Myocyte (in vitro differentiated cells): ENCODE data around the gene PCK2. TPM values are rescaled to one million over a fixed set of nuclear protein-coding genes. Genes with fewer than 3 reads are reported as not detected.

Source experiments
- DNase-seq: peaks from one replicate; pipeline ENCODE4 v3.0.0-alpha.2; 2012; ENCODE audit warnings: low read depth
- microRNA-seq: library from miRNA; unstranded; fragments of <30 nt; microRNA quantifications from one replicate; pipeline ENCODE4, GENCODE V29; 2016
- total RNA-seq: library from RNA; depleted of rRNA; stranded (reverse); fragments of >200 nt; gene quantifications from 2 replicates; pipeline ENCODE4 v1.2.3, GENCODE V29; 2014

PCK2 gene
- total RNA-seq, 1 donor from 2014 or later = 8.2 TPM

DNA sequence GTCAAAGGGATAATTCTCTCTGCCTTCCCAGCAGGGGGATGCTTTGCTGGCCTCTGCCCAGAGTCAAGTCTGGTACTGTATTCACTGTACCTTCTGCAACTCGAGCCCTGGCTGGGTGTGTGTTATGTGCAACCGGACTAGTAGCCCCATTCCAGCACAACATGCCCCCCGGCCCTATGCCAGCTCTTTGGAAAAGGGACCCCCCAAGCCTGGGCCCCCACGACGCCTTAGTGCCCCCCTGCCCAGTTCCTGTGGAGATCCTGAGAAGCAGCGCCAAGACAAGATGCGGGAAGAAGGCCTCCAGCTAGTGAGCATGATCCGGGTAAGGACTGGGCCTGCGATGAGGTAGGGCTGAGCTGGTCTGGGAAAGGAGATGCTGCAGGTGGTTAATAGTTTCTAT is 56.5 kb downstream of the PCK2 start:
- no peak for DNase-seq

DNA sequence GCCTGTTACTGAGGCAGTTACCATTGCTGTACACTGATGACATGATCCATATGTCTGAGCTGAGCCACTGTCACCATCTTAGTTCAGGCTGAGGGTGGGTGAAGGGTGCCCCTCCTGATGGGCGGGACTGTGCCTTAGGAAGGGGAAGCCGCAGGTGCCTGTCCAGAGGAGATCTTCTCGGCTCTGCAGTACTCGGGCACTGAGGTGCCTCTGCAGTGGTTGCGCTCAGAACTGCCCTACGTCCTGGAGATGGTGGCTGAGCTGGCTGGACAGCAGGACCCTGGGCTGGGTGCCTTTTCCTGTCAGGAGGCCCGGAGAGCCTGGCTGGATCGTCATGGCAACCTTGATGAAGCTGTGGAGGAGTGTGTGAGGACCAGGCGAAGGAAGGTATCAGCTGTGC is 56.9 kb downstream of the PCK2 start:
- DNase-seq = no peak

GRCh38 chr14:24151404-24152080 is 57.4 kb downstream of the PCK2 start:
- DNase-seq = no peak

Small RNA genes lying within 50 kb of the gene (microRNA-seq; reads per million reads assigned to microRNA genes)
- gene MIR7703 = not detected

Other genes starting within 250 kb of the PCK2 start
- 26.2 and 28.9 TPM in 2 replicates for gene DHRS4, start 140.5 kb upstream of the PCK2 start, total RNA-seq
- gene DHRS4L2, start 105.4 kb upstream of the PCK2 start, total RNA-seq = 5.7 and 5.8 TPM in 2 replicates
- 0.19 TPM in 1 of 2 replicates, not detected in the other for gene CARMIL3, start 42.3 kb upstream of the PCK2 start, total RNA-seq
- not detected in 2 replicates for gene CPNE6, start 22.7 kb upstream of the PCK2 start, total RNA-seq
- gene DCAF11, start 20.5 kb downstream of the PCK2 start, total RNA-seq = 94.6 and 112 TPM in 2 replicates
- gene NRL, start 20.6 kb downstream of the PCK2 start, total RNA-seq = 4.3 and 4.5 TPM in 2 replicates
- 144 and 180 TPM in 2 replicates for gene FITM1, start 36.3 kb downstream of the PCK2 start, total RNA-seq
- 423 and 428 TPM in 2 replicates for gene PSME1, start 41.9 kb downstream of the PCK2 start, total RNA-seq
- 18.8 and 25.4 TPM in 2 replicates for gene EMC9, start 47.3 kb downstream of the PCK2 start, total RNA-seq
- gene PSME2, start 52.3 kb downstream of the PCK2 start, total RNA-seq = 107 and 129 TPM in 2 replicates
- gene RNF31, start 53.2 kb downstream of the PCK2 start, total RNA-seq = 57.6 and 60.4 TPM in 2 replicates
- gene IRF9, start 67.0 kb downstream of the PCK2 start, total RNA-seq = 48.6 and 94.1 TPM in 2 replicates
- 1.1 and 1.6 TPM in 2 replicates for gene REC8, start 77.8 kb downstream of the PCK2 start, total RNA-seq
- 85.4 and 99.4 TPM in 2 replicates for gene IPO4, start 94.5 kb downstream of the PCK2 start, total RNA-seq
- gene TM9SF1, start 101.1 kb downstream of the PCK2 start, total RNA-seq = 59.5 and 76.3 TPM in 2 replicates
- not detected in 2 replicates for gene TSSK4, start 111.4 kb downstream of the PCK2 start, total RNA-seq
- gene CHMP4A, start 119.2 kb downstream of the PCK2 start, total RNA-seq = 42.1 and 49.6 TPM in 2 replicates
- gene MDP1, start 121.8 kb downstream of the PCK2 start, total RNA-seq = 16.6 and 16.7 TPM in 2 replicates
- 196 and 233 TPM in 2 replicates for gene NEDD8, start 138.1 kb downstream of the PCK2 start, total RNA-seq
- gene GMPR2, start 138.6 kb downstream of the PCK2 start, total RNA-seq = 60.8 and 90.3 TPM in 2 replicates
- gene TINF2, start 148.3 kb downstream of the PCK2 start, total RNA-seq = 39.2 and 48.7 TPM in 2 replicates
- gene TGM1, start 168.9 kb downstream of the PCK2 start, total RNA-seq = 0.08 and 0.99 TPM in 2 replicates
- 26.3 TPM in 2 replicates for gene RABGGTA, start 177.3 kb downstream of the PCK2 start, total RNA-seq
- gene DHRS1, start 205.5 kb downstream of the PCK2 start, total RNA-seq = 17.5 and 25.1 TPM in 2 replicates
- gene NOP9, start 205.5 kb downstream of the PCK2 start, total RNA-seq = 27.9 and 28.9 TPM in 2 replicates
- gene CIDEB, start 213.7 kb downstream of the PCK2 start, total RNA-seq = not detected in 2 replicates
- gene LTB4R2, start 215.8 kb downstream of the PCK2 start, total RNA-seq = 2.7 and 3.2 TPM in 2 replicates
- gene LTB4R, start 217.2 kb downstream of the PCK2 start, total RNA-seq = 0.67 and 0.68 TPM in 2 replicates
- not detected in 2 replicates for gene ADCY4, start 240.8 kb downstream of the PCK2 start, total RNA-seq
- gene RIPK3, start 245.7 kb downstream of the PCK2 start, total RNA-seq = not detected in 2 replicates